ENCODE measurements around the gene SET. TPM values are rescaled to one million over a fixed set of nuclear protein-coding genes. Genes with fewer than 3 reads are reported as not detected.
"Not testable (repeated sequence)": the region's sequence is repeated elsewhere in the genome, so short reads cannot be mapped to it uniquely, and the experiment has no call there.

Gene SET
- total RNA-seq, 1 donor from 2014 or later: 331 TPM

GRCh38 chr9:128687453-128687852, 1.6 kb upstream of the SET start:
- no peak for DNase-seq (ENCODE audit: low read depth)
- TF ChIP-seq, protein P1, sequence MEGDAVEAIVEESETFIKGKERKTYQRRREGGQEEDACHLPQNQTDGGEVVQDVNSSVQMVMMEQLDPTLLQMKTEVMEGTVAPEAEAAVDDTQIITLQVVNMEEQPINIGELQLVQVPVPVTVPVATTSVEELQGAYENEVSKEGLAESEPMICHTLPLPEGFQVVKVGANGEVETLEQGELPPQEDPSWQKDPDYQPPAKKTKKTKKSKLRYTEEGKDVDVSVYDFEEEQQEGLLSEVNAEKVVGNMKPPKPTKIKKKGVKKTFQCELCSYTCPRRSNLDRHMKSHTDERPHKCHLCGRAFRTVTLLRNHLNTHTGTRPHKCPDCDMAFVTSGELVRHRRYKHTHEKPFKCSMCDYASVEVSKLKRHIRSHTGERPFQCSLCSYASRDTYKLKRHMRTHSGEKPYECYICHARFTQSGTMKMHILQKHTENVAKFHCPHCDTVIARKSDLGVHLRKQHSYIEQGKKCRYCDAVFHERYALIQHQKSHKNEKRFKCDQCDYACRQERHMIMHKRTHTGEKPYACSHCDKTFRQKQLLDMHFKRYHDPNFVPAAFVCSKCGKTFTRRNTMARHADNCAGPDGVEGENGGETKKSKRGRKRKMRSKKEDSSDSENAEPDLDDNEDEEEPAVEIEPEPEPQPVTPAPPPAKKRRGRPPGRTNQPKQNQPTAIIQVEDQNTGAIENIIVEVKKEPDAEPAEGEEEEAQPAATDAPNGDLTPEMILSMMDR (conservative IDR thresholded peaks at IDR 0.05; ENCODE audit: low read depth, low read length): no peak
- H3K4me3 ChIP-seq (ENCODE audit: low read depth, low read length): no peak overlapping the region

GRCh38 chr9:128689293-128689774, 312 bp downstream of the SET start:
- DNase-seq (ENCODE audit: low read depth): no peak
- TF ChIP-seq, protein P1 (conservative IDR thresholded peaks at IDR 0.05; ENCODE audit: low read depth, low read length): no peak
- peak overlapping the region; percentile 80 for H3K4me3 ChIP-seq (ENCODE audit: low read depth, low read length)

GRCh38 chr9:128689820-128690683, 1.0 kb downstream of the SET start:
- DNase-seq (ENCODE audit: low read depth): no peak
- H3K4me3 ChIP-seq (ENCODE audit: low read depth, low read length): peak overlapping the region; percentile 80
- TF ChIP-seq, protein P1 (conservative IDR thresholded peaks at IDR 0.05; ENCODE audit: low read depth, low read length): no peak

GRCh38 chr9:128690684-128691034, 1.6 kb downstream of the SET start:
- no peak for DNase-seq (ENCODE audit: low read depth)
- peak overlapping the region; percentile 80 for H3K4me3 ChIP-seq (ENCODE audit: low read depth, low read length)
- TF ChIP-seq, protein P1 (conservative IDR thresholded peaks at IDR 0.05; ENCODE audit: low read depth, low read length): no peak

GRCh38 chr9:128693738-128694137, 4.7 kb downstream of the SET start:
- H3K4me3 ChIP-seq (ENCODE audit: low read depth, low read length); DNase-seq (ENCODE audit: low read depth): not testable (repeated sequence)

- TF ChIP-seq, protein P1 (conservative IDR thresholded peaks at IDR 0.05; ENCODE audit: low read depth, low read length): no peak
- DNase-seq (ENCODE audit: low read depth): no peak
- no peak overlapping the region for H3K4me3 ChIP-seq (ENCODE audit: low read depth, low read length)
These were observed 5.3 kb downstream of the SET start for GRCh38 chr9:128694344-128694743.

DNA sequence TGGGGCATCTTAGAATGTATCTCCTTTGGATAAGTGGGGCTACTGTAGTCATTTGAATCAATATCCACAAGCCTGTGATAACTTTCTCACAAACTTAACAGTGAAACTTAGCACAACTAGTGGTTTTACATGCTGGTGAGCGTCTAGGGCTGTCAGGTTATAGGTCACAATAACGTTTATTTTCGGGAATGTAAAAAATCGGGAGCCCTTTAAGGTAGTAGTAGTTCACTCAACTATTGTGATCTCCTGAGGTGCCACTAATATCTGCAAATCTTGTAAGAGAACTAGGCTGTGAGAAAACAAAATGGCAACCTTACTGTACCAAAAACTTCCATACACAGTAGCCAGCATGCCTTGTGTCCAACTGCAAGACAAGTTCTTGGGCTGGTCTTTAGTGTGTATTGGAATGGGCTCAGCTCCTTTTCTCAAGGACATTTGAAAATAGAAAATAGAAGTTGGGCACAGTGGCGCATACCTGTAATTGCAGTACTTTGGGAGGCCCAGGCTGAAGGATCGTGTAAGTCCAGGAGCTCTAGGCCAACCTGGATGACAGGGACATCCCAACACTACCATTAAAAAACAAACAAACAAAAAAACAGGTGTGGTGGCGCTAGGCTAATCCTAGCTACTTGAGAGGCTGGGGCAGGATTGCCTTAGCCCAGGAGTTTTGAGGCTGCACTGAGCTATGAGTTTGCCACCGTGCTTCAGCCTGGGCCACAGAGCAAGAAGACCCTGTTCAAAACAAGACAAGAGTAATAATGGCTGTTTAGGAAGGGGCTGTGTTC, 8.1 kb downstream of the SET start:
- TF ChIP-seq, protein P1 (conservative IDR thresholded peaks at IDR 0.05; ENCODE audit: low read depth, low read length): no peak
- H3K4me3 ChIP-seq (ENCODE audit: low read depth, low read length): no peak overlapping the region

GRCh38 chr9:128699096-128699795, 10.2 kb downstream of the SET start:
- not testable (repeated sequence) for H3K4me3 ChIP-seq (ENCODE audit: low read depth, low read length); DNase-seq (ENCODE audit: low read depth)

More for the DNA sequence above, 8.1 kb downstream of the SET start:
- DNase-seq (ENCODE audit: low read depth): no peak
